NCI-H2171 treated with DMSO at 0.1 percent for 48 hours (cell line): ENCODE measurements around the gene ASB11.

Source experiments
- DNase-seq: peaks from one replicate; lab custom pipeline; 2025; lab: John Stamatoyannopoulos, UW

The ASB11 gene, protein sequence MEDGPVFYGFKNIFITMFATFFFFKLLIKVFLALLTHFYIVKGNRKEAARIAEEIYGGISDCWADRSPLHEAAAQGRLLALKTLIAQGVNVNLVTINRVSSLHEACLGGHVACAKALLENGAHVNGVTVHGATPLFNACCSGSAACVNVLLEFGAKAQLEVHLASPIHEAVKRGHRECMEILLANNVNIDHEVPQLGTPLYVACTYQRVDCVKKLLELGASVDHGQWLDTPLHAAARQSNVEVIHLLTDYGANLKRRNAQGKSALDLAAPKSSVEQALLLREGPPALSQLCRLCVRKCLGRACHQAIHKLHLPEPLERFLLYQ

DNA sequence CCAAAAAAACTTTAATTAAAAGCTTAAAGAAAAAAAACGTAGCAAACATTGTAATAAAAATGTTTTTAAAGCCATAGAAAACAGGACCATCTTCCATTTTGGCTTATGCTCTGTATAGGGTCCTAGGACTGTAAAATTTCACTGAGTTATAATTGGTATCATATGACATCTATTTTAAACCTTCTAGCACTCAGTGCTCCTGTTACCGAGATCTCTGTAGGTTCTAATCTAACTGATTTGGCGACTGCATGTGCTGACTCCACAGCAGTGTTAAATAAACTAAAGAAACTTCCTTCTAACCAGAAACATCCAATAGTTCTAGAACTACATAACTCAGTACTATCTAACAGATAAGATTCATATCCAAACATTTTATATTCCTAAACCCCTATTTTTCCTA is at the start of gene ASB11:
ASB11 (minus strand) TSS at position 132 of the 400 bp plus-strand sequence; CDS start at position 97, 35 bp downstream.
- no peak for DNase-seq

DNA sequence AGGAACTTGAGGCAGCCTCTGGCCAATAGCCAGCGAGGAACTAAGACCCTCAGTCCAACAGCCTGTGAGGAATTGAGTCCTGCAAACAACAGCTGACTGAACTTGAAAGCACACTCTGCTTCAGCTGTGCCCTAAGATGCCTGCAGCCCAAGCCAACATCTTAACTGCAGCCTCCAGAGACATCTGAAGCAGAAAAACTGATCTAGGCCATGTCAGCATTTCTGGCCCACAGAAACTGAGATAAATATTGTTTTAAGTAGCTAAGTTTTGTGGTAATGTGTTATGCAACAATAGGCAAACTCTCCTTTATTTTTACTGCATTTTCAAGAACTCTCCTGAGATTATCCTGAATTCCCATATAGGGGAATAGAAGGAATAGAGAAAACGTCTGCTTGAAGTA is 44.3 kb upstream of the ASB11 start:
- no peak for DNase-seq

DNA sequence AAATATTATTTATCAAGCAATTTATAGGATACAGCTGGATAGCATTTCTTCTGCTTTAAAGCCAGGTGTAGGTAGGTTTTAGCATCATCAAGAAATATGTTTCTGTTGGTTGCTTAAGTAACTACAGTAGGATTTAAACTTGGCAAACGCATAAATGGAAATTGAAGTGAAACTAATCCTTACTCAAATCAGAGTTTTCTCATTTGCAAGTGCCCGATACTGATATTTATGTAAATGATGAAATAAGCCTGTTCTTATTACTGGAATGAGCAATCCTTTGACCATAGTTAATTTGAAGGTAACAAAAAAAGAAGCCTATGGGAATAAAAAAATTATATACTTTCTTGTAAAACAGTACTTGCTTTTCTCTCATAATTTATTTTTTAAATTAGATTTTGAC is 43.1 kb upstream of the ASB11 start:
- no peak for DNase-seq

DNA sequence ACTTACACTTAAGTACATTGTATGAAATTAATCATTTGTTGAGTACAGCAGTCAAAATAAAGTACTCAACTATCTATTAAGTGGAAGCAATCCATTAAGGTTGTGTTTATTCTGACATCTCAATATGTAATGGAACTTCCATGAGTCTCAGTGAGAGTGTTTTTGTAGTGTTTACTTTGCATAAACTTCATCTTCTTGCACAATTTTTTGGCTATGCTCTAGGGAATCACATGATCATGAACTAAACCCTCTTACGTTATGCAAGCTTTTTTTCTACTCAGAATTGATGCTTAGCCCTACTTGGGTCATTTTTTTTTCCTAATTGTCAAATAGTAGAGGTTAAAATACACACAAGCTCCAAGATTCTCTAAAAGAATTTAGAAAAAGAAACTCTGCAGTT is 41.0 kb upstream of the ASB11 start:
- DNase-seq: no peak

- no peak for DNase-seq
These were observed 35.0 kb upstream of the ASB11 start for GRCh38 chrX:15350329-15350996.

GRCh38 chrX:15349046-15349445 is 33.6 kb upstream of the ASB11 start:
- DNase-seq: peak; percentile 64

- no peak for DNase-seq
These were observed 30.5 kb upstream of the ASB11 start for GRCh38 chrX:15345976-15346375.

DNA sequence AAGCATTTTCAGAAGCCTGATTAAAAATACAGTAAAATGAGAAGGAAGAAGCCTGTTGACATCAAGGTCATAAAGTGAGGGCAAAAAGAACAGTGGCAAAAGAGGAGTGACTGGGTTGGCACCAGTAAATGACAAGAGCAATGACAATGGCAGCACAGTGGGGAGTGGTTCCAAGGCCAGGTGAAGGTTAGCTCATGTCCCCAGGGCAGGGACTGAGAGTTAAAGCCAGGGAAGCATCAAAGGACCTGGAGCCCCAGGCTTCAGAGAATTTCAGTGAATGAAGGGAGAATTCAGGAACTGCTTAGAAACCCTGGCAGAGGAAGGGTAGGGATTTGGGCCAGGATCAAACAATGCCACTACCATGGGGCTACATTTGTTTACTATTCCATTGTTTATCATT is 28.7 kb upstream of the ASB11 start:
- DNase-seq: no peak

GRCh38 chrX:15343075-15343476 is 27.6 kb upstream of the ASB11 start:
- DNase-seq: no peak

DNA sequence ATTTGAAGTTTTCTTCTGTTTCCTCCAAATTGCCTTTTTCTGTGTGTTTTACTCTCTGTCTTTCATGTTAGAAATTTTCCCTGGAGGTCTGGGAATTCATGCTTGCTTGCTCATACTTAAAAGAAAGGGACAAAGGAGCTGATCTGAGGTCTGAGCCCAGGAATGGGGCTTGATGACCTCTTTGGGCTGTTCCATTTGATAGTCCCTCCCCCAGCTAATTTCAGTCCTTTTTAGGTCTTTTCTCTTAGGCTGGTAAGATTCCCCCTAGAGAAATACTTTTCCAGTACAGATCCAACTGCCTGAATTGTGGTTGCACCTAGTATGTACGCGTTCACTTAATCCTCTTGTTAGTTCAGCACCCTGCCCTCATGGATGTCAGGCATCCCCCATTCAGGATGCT is 25.4 kb upstream of the ASB11 start:
- DNase-seq: no peak

DNA sequence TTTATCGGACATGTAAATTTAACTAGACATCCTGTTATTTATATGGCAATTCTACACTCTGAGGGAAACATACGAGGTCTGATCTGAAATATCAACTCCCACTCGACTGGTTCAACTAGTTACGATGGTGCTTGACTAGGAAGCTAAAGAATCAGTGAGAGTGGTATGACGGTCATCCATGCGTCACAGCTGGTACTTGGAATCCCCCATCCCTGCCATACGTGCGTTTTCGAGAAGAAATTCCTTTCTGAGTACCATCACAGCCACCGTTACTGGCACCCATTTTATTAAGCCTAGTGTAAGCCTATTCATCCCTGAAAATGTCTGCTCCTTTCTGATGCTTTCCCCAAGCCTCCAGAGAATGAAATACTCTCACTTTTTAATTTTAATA is 20.6 kb upstream of the ASB11 start:
- peak; percentile 28 for DNase-seq

GRCh38 chrX:15335135-15336022 is 19.9 kb upstream of the ASB11 start, which contains the start of gene PIGA:
Gene PIGA (minus strand): TSS chrX:15335523. CDS start chrX:15331930, 3,593 bp downstream.
- DNase-seq: peak; percentile 93

- DNase-seq: no peak
These were observed 19.1 kb upstream of the ASB11 start for GRCh38 chrX:15334561-15334960.

- no peak for DNase-seq
These were observed 13.4 kb upstream of the ASB11 start for GRCh38 chrX:15328821-15329220.

GRCh38 chrX:15328131-15328530 is 12.7 kb upstream of the ASB11 start:
- no peak for DNase-seq

DNA sequence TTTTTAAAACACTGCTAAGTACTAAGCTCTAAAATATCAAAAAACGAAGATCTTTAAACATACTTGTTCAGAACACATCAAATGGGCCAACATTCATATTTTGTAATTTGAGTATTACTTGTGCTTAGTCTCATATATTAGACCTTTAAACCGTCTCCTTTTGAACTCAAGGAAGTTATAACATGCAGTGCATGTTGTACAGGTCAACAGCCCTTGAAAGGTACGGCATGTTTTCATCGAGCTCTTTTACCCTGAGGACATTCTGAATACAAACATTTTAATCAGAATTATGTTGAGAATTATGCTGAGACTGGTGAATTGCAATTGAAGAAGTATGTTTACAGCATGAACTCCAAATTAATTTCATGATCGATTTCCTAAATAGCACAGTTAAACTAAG is 7.0 kb upstream of the ASB11 start:
- DNase-seq: no peak

- no peak for DNase-seq
These were observed 6.6 kb upstream of the ASB11 start for GRCh38 chrX:15322072-15322471.

GRCh38 chrX:15321447-15321846 is 6.0 kb upstream of the ASB11 start:
- no peak for DNase-seq

GRCh38 chrX:15320297-15320696 is 4.9 kb upstream of the ASB11 start:
- no peak for DNase-seq

DNA sequence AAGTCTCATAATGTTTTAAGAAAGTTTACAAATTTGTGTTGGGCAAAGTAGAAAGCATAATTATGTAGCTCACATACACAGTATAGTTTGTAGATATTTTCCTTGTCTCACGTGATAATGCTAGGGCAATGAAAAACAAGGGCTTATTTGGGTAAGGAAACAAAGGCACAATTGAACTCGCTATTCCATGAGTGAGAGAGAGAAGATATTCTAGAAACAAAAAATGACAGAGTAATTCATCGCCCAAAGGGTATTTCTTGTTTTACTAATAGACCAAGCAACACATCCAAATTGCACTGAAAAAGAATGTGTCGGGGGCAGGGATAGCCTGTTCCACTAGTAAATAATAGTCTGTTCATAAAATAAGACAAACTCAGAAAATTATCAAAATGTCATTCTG is 3.6 kb upstream of the ASB11 start:
- no peak for DNase-seq

DNA sequence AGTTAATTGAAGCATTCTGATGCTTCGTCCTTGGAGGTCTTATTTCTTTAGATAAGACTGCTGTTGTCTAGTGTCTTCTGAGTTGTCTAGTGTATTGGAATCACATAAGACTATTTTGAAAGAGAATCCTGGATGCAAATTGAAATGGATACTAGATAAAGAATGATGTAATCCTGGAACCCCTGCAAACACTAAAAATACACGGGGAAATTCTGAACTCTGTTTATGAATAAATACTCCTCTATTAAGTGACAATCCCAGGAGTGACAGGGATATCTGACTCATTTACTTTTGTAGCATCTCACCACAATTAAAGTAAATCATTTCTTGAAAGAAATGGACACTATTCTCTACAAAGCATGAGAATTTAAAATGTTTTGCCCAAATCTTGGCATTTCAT is 968 bp downstream of the ASB11 start:
- no peak for DNase-seq

- no peak for DNase-seq
These were observed 4.3 kb downstream of the ASB11 start for GRCh38 chrX:15311119-15311518.

DNA sequence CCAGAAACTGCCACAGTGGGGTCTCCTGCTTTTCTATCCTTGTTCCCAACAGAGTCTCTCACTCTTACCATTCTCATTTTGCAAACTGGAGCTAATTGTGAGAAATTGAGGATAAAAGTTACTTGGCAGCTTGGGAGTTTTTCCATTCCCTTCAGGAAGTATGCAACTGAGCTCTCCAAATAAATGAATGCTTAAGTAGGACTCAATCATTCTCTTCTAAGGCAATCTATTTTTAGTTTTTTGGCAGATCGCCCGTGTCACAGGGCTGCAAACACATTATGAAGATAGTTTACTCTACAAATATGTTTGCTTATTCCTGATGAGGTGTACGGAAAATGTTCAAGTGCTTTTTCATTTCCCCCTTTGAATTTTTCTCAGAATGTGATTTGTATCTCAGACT is 5.3 kb downstream of the ASB11 start:
- peak; percentile 36 for DNase-seq
